CD4-positive, alpha-beta T cell treated with Interleukin-4 for 1 hour (primary cell): ENCODE results near the gene FANCE.

Experiments
- DNase-seq, 2 donors: peaks; one replicate each; pipeline ENCODE4 v3.0.0-alpha.2; 2020 to 2022

Gene FANCE

GRCh38 chr6:35486005-35486925, 34.1 kb downstream of the FANCE start:
- DNase-seq = no peak

- DNase-seq = no peak
These were observed 35.7 kb downstream of the FANCE start for GRCh38 chr6:35487658-35488516.

- DNase-seq = no peak
These were observed 36.4 kb downstream of the FANCE start for GRCh38 chr6:35488517-35488862.

- no peak for DNase-seq
These were observed 36.9 kb downstream of the FANCE start for GRCh38 chr6:35489066-35489465.

- DNase-seq = no peak
These were observed 38.1 kb downstream of the FANCE start for GRCh38 chr6:35489995-35490791.

GRCh38 chr6:35490821-35491557, 38.9 kb downstream of the FANCE start:
- DNase-seq = no peak

- DNase-seq = no peak
These were observed 39.6 kb downstream of the FANCE start for GRCh38 chr6:35491558-35492257.

- DNase-seq = no peak
These were observed 40.3 kb downstream of the FANCE start for GRCh38 chr6:35492258-35492973.

- DNase-seq = no peak
These were observed 40.8 kb downstream of the FANCE start for GRCh38 chr6:35492974-35493284.

- no peak for DNase-seq
These were observed 41.3 kb downstream of the FANCE start for GRCh38 chr6:35493307-35493983.

- DNase-seq = no peak
These were observed 42.0 kb downstream of the FANCE start for GRCh38 chr6:35494161-35494563.

GRCh38 chr6:35495258-35496035, 43.3 kb downstream of the FANCE start:
- DNase-seq = no peak

- no peak for DNase-seq
These were observed 44.1 kb downstream of the FANCE start for GRCh38 chr6:35496036-35496840.

GRCh38 chr6:35496841-35497570, 44.9 kb downstream of the FANCE start, which contains the start of gene TEAD3:
Gene TEAD3, minus strand, starts transcription at chr6:35497079.
- peak; percentile 30 to 59 for DNase-seq

- DNase-seq = peak; percentile 31 to 43
These were observed 45.7 kb downstream of the FANCE start for GRCh38 chr6:35497571-35498421.

- DNase-seq = no peak
These were observed 46.4 kb downstream of the FANCE start for GRCh38 chr6:35498422-35499067.
